ENCODE data around the gene EXOSC6.
"Not testable (repeated sequence)": the region's sequence is repeated elsewhere in the genome, so short reads cannot be mapped to it uniquely, and the experiment has no call there.

The EXOSC6 gene

GRCh38 chr16:70200063-70200462, 51.7 kb downstream of the EXOSC6 start:
- not testable (repeated sequence) for H3K4me3 ChIP-seq (ENCODE audit: insufficient read depth, low read depth, low read length); H3K27ac ChIP-seq (ENCODE audit: insufficient read depth, low read depth, low read length, poor library complexity, severe bottlenecking); H3K9me3 ChIP-seq (ENCODE audit: control insufficient read depth, low read length); H3K27me3 ChIP-seq (ENCODE audit: control insufficient read depth, insufficient read depth, low read length, poor library complexity, severe bottlenecking); H3K4me1 ChIP-seq (ENCODE audit: control insufficient read depth, insufficient read depth, low read length); H3K36me3 ChIP-seq (ENCODE audit: control insufficient read depth, insufficient read depth, low read length)
- WGBS, 2 experiments = 84 to 96% methylated on average over 6 of the region's 8 CpGs

- H3K27me3 ChIP-seq (ENCODE audit: control insufficient read depth, insufficient read depth, low read length, poor library complexity, severe bottlenecking); H3K4me1 ChIP-seq (ENCODE audit: control insufficient read depth, insufficient read depth, low read length); H3K36me3 ChIP-seq (ENCODE audit: control insufficient read depth, insufficient read depth, low read length); H3K4me3 ChIP-seq (ENCODE audit: insufficient read depth, low read depth, low read length); H3K9me3 ChIP-seq (ENCODE audit: control insufficient read depth, low read length); H3K27ac ChIP-seq (ENCODE audit: insufficient read depth, low read depth, low read length, poor library complexity, severe bottlenecking): not testable (repeated sequence)
- 85 to 88% methylated on average over 8 to 9 of the region's 9 CpGs for WGBS, 2 experiments
Observed at GRCh38 chr16:70199170-70199569, 52.6 kb downstream of the EXOSC6 start.

GRCh38 chr16:70198666-70199065, 53.1 kb downstream of the EXOSC6 start:
- H3K27me3 ChIP-seq (ENCODE audit: control insufficient read depth, insufficient read depth, low read length, poor library complexity, severe bottlenecking); H3K9me3 ChIP-seq (ENCODE audit: control insufficient read depth, low read length); H3K27ac ChIP-seq (ENCODE audit: insufficient read depth, low read depth, low read length, poor library complexity, severe bottlenecking); H3K4me1 ChIP-seq (ENCODE audit: control insufficient read depth, insufficient read depth, low read length); H3K36me3 ChIP-seq (ENCODE audit: control insufficient read depth, insufficient read depth, low read length); H3K4me3 ChIP-seq (ENCODE audit: insufficient read depth, low read depth, low read length): not testable (repeated sequence)
- WGBS, 2 experiments = 92 to 93% methylated on average over 3 of the region's 3 CpGs

- not testable (repeated sequence) for H3K36me3 ChIP-seq (ENCODE audit: control insufficient read depth, insufficient read depth, low read length); H3K27me3 ChIP-seq (ENCODE audit: control insufficient read depth, insufficient read depth, low read length, poor library complexity, severe bottlenecking); H3K9me3 ChIP-seq (ENCODE audit: control insufficient read depth, low read length); H3K27ac ChIP-seq (ENCODE audit: insufficient read depth, low read depth, low read length, poor library complexity, severe bottlenecking); H3K4me3 ChIP-seq (ENCODE audit: insufficient read depth, low read depth, low read length); H3K4me1 ChIP-seq (ENCODE audit: control insufficient read depth, insufficient read depth, low read length)
- 91 to 92% methylated on average over 9 of the region's 9 CpGs for WGBS, 2 experiments
Observed at GRCh38 chr16:70198230-70198629, 53.5 kb downstream of the EXOSC6 start.

DNA sequence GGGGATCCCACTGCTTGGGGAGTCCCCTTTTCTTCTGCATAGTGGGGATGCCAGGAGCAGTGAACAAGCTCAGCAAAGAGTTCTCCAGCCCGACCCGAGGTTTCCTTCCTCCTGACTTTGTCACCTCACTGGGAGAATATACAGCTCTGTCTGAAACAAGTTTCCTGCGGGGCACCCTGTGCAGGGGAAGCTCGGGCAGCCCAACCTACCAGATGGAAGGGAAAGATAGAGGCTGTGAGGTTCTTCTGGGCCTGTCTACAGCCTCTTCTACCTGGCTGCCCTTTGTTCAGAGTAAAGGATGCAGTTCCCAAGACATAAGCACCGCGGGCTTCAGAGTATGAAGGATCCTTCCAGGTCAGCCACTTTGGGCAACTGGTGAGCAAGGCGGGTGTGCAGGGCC, 54.1 kb downstream of the EXOSC6 start:
- not testable (repeated sequence) for H3K9me3 ChIP-seq (ENCODE audit: control insufficient read depth, low read length); H3K27me3 ChIP-seq (ENCODE audit: control insufficient read depth, insufficient read depth, low read length, poor library complexity, severe bottlenecking); H3K4me3 ChIP-seq (ENCODE audit: insufficient read depth, low read depth, low read length); H3K27ac ChIP-seq (ENCODE audit: insufficient read depth, low read depth, low read length, poor library complexity, severe bottlenecking); H3K4me1 ChIP-seq (ENCODE audit: control insufficient read depth, insufficient read depth, low read length); H3K36me3 ChIP-seq (ENCODE audit: control insufficient read depth, insufficient read depth, low read length)
- 95 to 96% methylated on average over 7 of the region's 7 CpGs for WGBS, 2 experiments
